NCI-H128 (cell line): ENCODE measurements around the gene HABP2.
A peak's percentile ranks its signal among the peaks of the same experiment; 100 is the strongest.

Experiments used
- DNase-seq: peaks from one replicate; lab custom pipeline; 2025; ENCODE audit not compliant: unreplicated experiment; lab: John Stamatoyannopoulos, UW

HABP2 gene

GRCh38 chr10:113552701-113553100 lies at the start of gene HABP2:
Gene HABP2 (plus strand): TSS chr10:113553053. CDS start chr10:113553122, 69 bp downstream.
- DNase-seq, result no peak

GRCh38 chr10:113503930-113504329 lies 48.9 kb upstream of the HABP2 start:
- DNase-seq, result no peak

GRCh38 chr10:113504423-113504822 lies 48.4 kb upstream of the HABP2 start:
- no peak for DNase-seq

- no peak for DNase-seq
These were observed 46.4 kb upstream of the HABP2 start for GRCh38 chr10:113506476-113506875.

- DNase-seq, result no peak
These were observed 41.4 kb upstream of the HABP2 start for GRCh38 chr10:113511419-113511818.

GRCh38 chr10:113515161-113515560 lies 37.7 kb upstream of the HABP2 start:
- DNase-seq, result no peak

- no peak for DNase-seq
These were observed 37.3 kb upstream of the HABP2 start for GRCh38 chr10:113515601-113516000.

GRCh38 chr10:113516061-113516460 lies 36.8 kb upstream of the HABP2 start:
- DNase-seq, result no peak

GRCh38 chr10:113517165-113517900 lies 35.5 kb upstream of the HABP2 start:
- no peak for DNase-seq

GRCh38 chr10:113517901-113518260 lies 35.0 kb upstream of the HABP2 start:
- DNase-seq, result no peak

- DNase-seq, result no peak
These were observed 34.4 kb upstream of the HABP2 start for GRCh38 chr10:113518415-113518814.

GRCh38 chr10:113518816-113519591 lies 33.8 kb upstream of the HABP2 start:
- DNase-seq, result no peak

GRCh38 chr10:113519681-113520115 lies 33.2 kb upstream of the HABP2 start:
- no peak for DNase-seq

- no peak for DNase-seq
These were observed 32.6 kb upstream of the HABP2 start for GRCh38 chr10:113520261-113520660.

GRCh38 chr10:113520690-113521474 lies 32.0 kb upstream of the HABP2 start:
- DNase-seq, result peak; percentile 17

GRCh38 chr10:113521475-113521795 lies 31.4 kb upstream of the HABP2 start:
- DNase-seq, result no peak

GRCh38 chr10:113522460-113522859 lies 30.4 kb upstream of the HABP2 start:
- no peak for DNase-seq

GRCh38 chr10:113523071-113523470 lies 29.8 kb upstream of the HABP2 start:
- no peak for DNase-seq

- DNase-seq, result no peak
These were observed 29.2 kb upstream of the HABP2 start for GRCh38 chr10:113523628-113524027.

- DNase-seq, result no peak
These were observed 28.7 kb upstream of the HABP2 start for GRCh38 chr10:113524120-113524519.

GRCh38 chr10:113524539-113525490 lies 28.0 kb upstream of the HABP2 start:
- DNase-seq, result no peak
